OCI-LY7 (cell line): Measurements from ENCODE around the gene KLHL1. TPM values are rescaled to one million over a fixed set of nuclear protein-coding genes. Genes with fewer than 3 reads are reported as not detected.

Experiments used
- BruUV-seq: library from RNA; stranded (reverse); fragments of 400-500 nt; replicated peaks from 2 replicates; lab custom pipeline; 2021; lab: Mats Ljungman, UMichigan
- CTCF ChIA-PET: fragments of 300-600 bp; sonication (Branson Sonifier 250); formaldehyde crosslinking; loops from one replicate; lab custom pipeline; 2022; ENCODE audit warnings: antibody characterized with exemption; ENCODE audit not compliant: unreplicated experiment; lab: Charles Lee
- POLR2A ChIA-PET: fragments of 300-600 bp; sonication (Branson Sonifier 250); formaldehyde crosslinking; loops from one replicate; lab custom pipeline; 2022; ENCODE audit warnings: antibody characterized with exemption; lab: Charles Lee
- DNase-seq: peaks from one replicate; pipeline ENCODE4 v3.0.0-alpha.2; 2015; ENCODE audit warnings: low spot score
- H2AFZ ChIP-seq: fragments of 200-600 bp; sonication (generic), shearing (Covaris generic); 2 replicates; pipeline ENCODE4 v1.6.1; 2014; ENCODE audit warnings: mild to moderate bottlenecking, antibody characterized with exemption, low read length, moderate library complexity
- H3K27ac ChIP-seq: fragments of 200-600 bp; sonication (generic); 2 replicates; pipeline ENCODE4 v1.5.1; 2014; ENCODE audit warnings: mixed run types, low read depth, mild to moderate bottlenecking, moderate library complexity, low read length, inconsistent platforms; ENCODE audit not compliant: poor library complexity, severe bottlenecking
- H3K36me3 ChIP-seq: fragments of 200-600 bp; sonication (generic); 2 replicates; pipeline ENCODE4 v1.6.1; 2014; ENCODE audit warnings: mild to moderate bottlenecking, antibody characterized with exemption, low read length, moderate library complexity, mixed read lengths; ENCODE audit not compliant: insufficient read depth
- H3K4me1 ChIP-seq: fragments of 200-600 bp; sonication (generic); 2 replicates; pipeline ENCODE4 v1.5.1; 2014; ENCODE audit warnings: mild to moderate bottlenecking, low read length; ENCODE audit not compliant: insufficient read depth, poor library complexity, severe bottlenecking
- H3K4me2 ChIP-seq: fragments of 200-600 bp; sonication (generic); 2 replicates; pipeline ENCODE4 v1.6.1; 2014; ENCODE audit warnings: mild to moderate bottlenecking, low read length
- H3K4me3 ChIP-seq: fragments of 200-600 bp; sonication (generic); 2 replicates; pipeline ENCODE4 v1.5.1; 2014; ENCODE audit warnings: mild to moderate bottlenecking, low read depth, low read length; ENCODE audit not compliant: poor library complexity, severe bottlenecking
- H3K79me2 ChIP-seq: fragments of 200-600 bp; sonication (generic); 2 replicates; pipeline ENCODE4 v1.6.1; 2016; ENCODE audit warnings: low read depth, mild to moderate bottlenecking, low read length, moderate library complexity, mixed read lengths; ENCODE audit not compliant: insufficient read depth
- H3K9me2 ChIP-seq: fragments of 200-600 bp; sonication (generic); 2 replicates; pipeline ENCODE4 v1.6.1; 2016; ENCODE audit warnings: mild to moderate bottlenecking, low read length, mixed read lengths; ENCODE audit not compliant: insufficient read depth
- H3K9me3 ChIP-seq: fragments of 200-600 bp; sonication (generic); 2 replicates; pipeline ENCODE4 v1.6.1; 2014; ENCODE audit warnings: mild to moderate bottlenecking, mixed run types, low read length, mixed read lengths
- H4K20me1 ChIP-seq: fragments of 200-600 bp; sonication (generic); 2 replicates; pipeline ENCODE4 v1.6.1; 2014; ENCODE audit warnings: mild to moderate bottlenecking, antibody characterized with exemption, low read length, moderate library complexity, mixed read lengths; ENCODE audit not compliant: insufficient read depth
- EZH2phosphoT487 ChIP-seq: fragments of 200-600 bp; sonication (generic); IDR thresholded peaks from 2 replicates; pipeline ENCODE4 v1.6.1; 2018; ENCODE audit warnings: low read depth, borderline replicate concordance, mild to moderate bottlenecking, mixed run types, antibody characterized with exemption, low read length, moderate library complexity, mixed read lengths
- intact Hi-C: fragments of 100-400 bp; cut with micrococcal nuclease; formaldehyde crosslinking; loops from one replicate; pipeline ENCODE4 v1.10.0; 2022; ENCODE audit not compliant: unreplicated experiment
- small RNA-seq: library from RNA; depleted of rRNA; stranded (forward); fragments of <200 nt; gene quantifications from one replicate; pipeline ENCODE3, GENCODE V24; 2014
- total RNA-seq, 2 experiments: library from RNA; depleted of rRNA in 1 of 2; stranded (reverse); fragments of >200 nt in 1 of 2; shearing (Covaris generic) in 1 of 2; gene quantifications; 2 replicates each; pipeline ENCODE4 v1.2.3, GENCODE V29; 2014 to 2022
- TF ChIP-seq, protein P1 (sequence below): fragments of 200-600 bp; sonication (generic); conservative IDR thresholded peaks from 2 replicates; pipeline ENCODE4 v1.5.1; 2014; ENCODE audit warnings: mild to moderate bottlenecking, antibody characterized with exemption, low read length, moderate library complexity, mixed read lengths

KLHL1 gene
- total RNA-seq, 2 experiments from 2014 or later: not detected

DNA sequence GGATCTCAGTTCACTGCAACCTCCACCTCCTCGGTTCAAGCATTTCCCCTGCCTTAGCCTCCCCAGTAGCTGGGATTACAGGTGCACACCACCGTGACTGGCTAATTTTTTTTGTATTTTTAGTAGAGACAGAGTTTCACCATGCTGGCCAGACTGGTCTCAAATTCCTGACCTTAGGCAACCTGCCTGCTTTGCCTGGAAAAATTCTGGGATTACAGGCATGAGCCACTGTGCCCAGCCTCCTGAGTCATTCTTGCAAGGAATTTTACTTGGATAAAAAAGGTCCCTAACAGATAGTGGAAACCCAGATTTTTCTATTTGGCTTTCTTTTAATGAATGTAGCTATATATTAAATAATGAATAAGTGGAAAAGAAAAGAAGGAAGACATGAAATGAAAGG lies 450.6 kb downstream of the KLHL1 start:
- no peaks in the 10 kb centered on the region for H3K9me2 ChIP-seq
- H3K9me3 ChIP-seq: no peaks in the 10 kb centered on the region
- POLR2A ChIA-PET: interaction anchor here (0.7 kb wide), 1 partner anchor 28 kb away, joined by 3 read pairs; no protein-coding TSS in a partner anchor
- no peak overlapping the region for H3K4me3 ChIP-seq
- no peak overlapping the region for H3K4me2 ChIP-seq
- H3K36me3 ChIP-seq: no peaks in the 10 kb centered on the region
- no peak overlapping the region for H2AFZ ChIP-seq
- BruUV-seq: no TSS peak
- H4K20me1 ChIP-seq: no peaks in the 10 kb centered on the region
- no peaks in the 10 kb centered on the region for H3K4me1 ChIP-seq
- no peak for DNase-seq
- intact Hi-C loops: no loop called here
- no peaks in the 10 kb centered on the region for H3K79me2 ChIP-seq
- CTCF ChIA-PET: no interaction called here
- no peak overlapping the region for H3K27ac ChIP-seq
- TF ChIP-seq, protein P1, sequence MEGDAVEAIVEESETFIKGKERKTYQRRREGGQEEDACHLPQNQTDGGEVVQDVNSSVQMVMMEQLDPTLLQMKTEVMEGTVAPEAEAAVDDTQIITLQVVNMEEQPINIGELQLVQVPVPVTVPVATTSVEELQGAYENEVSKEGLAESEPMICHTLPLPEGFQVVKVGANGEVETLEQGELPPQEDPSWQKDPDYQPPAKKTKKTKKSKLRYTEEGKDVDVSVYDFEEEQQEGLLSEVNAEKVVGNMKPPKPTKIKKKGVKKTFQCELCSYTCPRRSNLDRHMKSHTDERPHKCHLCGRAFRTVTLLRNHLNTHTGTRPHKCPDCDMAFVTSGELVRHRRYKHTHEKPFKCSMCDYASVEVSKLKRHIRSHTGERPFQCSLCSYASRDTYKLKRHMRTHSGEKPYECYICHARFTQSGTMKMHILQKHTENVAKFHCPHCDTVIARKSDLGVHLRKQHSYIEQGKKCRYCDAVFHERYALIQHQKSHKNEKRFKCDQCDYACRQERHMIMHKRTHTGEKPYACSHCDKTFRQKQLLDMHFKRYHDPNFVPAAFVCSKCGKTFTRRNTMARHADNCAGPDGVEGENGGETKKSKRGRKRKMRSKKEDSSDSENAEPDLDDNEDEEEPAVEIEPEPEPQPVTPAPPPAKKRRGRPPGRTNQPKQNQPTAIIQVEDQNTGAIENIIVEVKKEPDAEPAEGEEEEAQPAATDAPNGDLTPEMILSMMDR: no peak
- TF ChIP-seq EZH2phosphoT487: no peak

DNA sequence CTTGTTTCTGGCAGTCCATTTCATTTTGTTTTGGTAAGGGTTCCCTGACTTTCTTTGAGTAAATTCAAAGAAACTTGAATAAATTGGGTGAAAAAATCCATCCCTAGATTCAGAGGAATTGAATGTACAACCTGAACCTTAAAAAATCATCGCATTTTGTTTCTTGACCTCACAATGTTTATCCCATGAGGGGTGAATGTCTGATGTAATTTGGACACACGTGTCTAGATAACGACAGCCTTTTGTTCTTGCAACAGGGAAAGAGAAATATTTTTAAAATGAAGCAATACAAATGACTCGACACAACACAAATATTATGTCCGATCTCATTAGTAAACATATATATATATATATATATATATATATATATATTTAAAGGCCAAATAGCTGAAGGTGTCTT lies 453.9 kb downstream of the KLHL1 start:
- Histone ChIP-seq H2AFZ (no peak overlapping the region), H3K9me3 (no peaks in the 10 kb centered on the region), H3K4me1 (no peaks in the 10 kb centered on the region), H3K4me2 (no peak overlapping the region), H3K9me2 (no peaks in the 10 kb centered on the region), H4K20me1 (no peaks in the 10 kb centered on the region), H3K27ac (no peak overlapping the region), H3K79me2 (no peaks in the 10 kb centered on the region), H3K4me3 (no peak overlapping the region), H3K36me3 (no peaks in the 10 kb centered on the region)
- no TSS peak for BruUV-seq
- ChIA-PET POLR2A (no interaction called here), CTCF (no interaction called here)
- no peak for TF ChIP-seq EZH2phosphoT487
- TF ChIP-seq, protein P1: no peak
- intact Hi-C loops: no loop called here
- no peak for DNase-seq

Small RNA genes within 50 kb of the gene (small RNA-seq; reads per million reads assigned to genes)
- gene RNY3P10: not detected

Other genes with a start within 250 kb of the KLHL1 start
- not detected in 2 replicates for gene ATXN8OS, start 626 bp downstream of the KLHL1 start, total RNA-seq (2014; rRNA removed; shearing (Covaris generic))
- not detected in 2 replicates for gene ATXN8OS, start 626 bp downstream of the KLHL1 start, total RNA-seq (2022)